HG03575 (cell line): Measurements from ENCODE around the gene MRPS23.

Experiments
- ATAC-seq: cut with Tn5 transposase; IDR thresholded peaks from one replicate; pipeline ENCODE4 v1.9.1; 2021; ENCODE audit not compliant: unreplicated experiment, insufficient number of reproducible peaks, low FRiP score; ENCODE audit errors: extremely low read depth

Gene MRPS23

DNA sequence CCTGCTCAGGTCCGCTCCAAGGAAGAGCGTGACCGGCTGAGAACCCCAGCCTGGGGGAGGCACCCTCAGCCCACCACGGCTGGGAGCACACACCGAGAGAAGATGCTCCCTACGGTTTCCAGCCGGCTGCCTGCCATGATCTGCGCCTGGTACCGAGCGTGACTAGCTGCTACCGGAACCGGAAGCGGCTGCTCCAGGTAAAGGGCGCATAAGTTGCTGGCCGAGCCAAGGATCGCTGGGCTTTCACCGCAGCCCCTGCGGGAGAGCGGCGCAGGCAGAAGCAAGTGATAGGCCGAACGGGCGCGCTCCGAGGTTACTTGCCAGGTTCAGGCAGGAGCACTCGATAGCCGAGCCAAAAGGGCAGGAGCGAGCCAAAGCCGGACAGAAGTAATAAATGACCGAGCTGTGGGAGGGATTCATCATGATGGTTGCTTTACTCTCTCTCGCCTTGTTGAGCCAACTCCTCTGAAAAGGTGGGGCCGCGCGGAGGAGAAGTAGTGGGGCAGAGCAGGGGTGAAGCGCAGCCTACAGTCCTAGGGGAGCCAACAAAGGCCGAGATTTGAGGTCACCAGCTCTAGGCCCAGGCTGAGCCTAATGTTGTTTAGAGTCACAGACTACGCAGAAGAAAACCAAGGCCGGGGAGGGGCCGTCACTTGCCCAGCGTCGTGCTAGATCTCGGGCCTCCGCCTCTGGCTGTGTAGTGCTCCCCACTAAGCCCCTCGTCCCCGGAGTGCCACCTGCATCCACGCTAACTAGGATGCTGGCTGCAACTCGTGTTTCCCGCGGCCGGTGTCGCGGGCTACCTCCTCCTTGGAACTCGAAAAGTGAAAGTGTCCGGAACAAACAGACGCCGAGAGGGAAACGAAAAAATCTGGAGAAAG lies at the start of gene MRPS23:
MRPS23 (minus strand) TSS at position 171 of the 881 bp plus-strand sequence; CDS start at position 137, 34 bp downstream.
- peak; percentile 77 for ATAC-seq

DNA sequence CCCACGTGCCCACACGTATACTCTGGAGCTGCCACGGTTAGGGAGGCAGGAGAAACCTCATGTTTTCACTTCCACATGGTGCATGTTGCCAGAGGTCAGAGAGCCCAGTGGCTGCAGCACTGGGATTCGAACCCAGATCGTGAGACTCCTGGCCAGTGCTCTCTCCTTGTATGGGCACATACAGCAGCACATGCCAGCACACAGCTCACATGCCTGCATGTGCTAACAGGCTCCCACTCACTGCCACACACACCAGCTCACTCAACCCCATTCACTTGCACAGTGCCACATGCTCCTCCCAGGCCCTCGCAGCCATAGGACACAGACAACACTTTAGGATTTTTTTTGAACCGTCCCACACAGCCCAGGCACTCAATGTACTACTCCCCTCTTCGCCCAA lies 49.5 kb upstream of the MRPS23 start:
- no peak for ATAC-seq

DNA sequence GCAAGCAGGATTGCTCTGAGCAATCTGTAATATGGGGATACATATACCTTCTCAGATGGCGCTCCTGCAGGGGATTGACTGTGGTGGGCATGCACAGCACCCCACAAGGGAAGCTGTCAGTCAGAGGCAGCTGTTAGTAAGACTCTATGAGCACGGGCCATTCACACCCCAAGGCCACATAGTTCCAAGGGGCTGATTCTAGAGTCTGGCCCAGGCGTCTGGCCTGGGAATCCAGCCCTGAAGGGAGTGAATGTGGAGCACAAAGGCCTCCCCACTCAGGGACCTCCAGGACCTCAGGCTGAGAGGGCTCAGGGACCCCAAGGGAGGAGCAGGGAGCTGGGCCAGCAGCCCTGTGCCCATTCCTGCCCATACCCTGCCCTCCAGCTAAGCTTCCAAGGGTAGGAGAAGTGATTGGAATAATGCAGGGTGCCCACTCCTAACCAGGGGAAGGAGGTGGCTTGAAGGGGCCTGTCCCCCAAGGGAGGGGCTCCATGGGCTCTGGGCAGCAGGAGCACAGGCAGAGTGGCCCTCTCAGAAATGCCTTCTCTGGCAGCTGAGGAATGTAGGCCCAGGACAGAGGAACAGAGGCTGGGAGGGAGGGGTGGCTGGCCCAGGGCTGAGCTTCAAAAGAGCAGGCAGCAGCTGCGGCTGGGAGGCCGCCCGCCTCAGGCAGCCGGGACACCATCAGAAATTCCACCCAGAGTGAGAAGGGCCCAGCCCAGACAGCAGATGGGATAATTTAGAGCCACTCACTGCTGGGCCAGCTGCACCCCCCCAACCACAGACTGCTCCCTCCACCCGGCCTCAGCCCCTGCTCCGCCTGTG lies 48.9 kb upstream of the MRPS23 start:
- no peak for ATAC-seq

DNA sequence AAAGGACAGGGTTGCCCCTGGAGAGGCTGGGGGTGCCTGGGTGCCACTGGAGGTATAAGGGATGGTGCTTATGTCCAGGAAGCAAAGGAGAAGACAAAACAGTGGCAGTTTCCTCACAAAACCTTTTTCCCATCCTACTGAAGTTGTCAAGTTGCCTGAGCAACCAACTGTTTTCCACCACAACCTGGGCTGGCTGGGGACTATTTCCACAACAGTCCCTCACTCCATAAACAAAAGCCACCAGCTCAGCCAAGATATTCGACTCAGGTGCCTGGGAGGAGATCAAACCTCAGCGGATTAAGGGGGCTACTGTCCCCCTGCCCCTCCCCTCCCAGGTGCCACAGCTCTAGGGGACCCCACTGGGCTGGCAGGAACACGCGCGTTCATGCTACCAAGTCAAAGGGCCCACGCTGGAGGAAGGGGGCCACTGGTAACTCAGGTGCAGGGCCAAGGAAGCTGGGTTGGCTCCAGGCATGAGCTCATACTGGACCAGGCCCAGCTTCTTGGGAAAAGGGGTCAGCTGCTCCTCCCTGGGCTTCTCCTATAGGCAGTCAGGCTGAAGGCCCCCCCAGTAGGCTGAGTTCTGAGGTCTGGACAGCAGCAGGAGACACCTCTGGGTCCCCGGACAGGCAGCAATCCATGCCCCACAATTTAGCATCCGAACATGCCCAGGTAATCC lies 45.7 kb upstream of the MRPS23 start:
- no peak for ATAC-seq

- no peak for ATAC-seq
Measured at GRCh38 chr17:57894848-57895247, 45.0 kb upstream of the MRPS23 start.

DNA sequence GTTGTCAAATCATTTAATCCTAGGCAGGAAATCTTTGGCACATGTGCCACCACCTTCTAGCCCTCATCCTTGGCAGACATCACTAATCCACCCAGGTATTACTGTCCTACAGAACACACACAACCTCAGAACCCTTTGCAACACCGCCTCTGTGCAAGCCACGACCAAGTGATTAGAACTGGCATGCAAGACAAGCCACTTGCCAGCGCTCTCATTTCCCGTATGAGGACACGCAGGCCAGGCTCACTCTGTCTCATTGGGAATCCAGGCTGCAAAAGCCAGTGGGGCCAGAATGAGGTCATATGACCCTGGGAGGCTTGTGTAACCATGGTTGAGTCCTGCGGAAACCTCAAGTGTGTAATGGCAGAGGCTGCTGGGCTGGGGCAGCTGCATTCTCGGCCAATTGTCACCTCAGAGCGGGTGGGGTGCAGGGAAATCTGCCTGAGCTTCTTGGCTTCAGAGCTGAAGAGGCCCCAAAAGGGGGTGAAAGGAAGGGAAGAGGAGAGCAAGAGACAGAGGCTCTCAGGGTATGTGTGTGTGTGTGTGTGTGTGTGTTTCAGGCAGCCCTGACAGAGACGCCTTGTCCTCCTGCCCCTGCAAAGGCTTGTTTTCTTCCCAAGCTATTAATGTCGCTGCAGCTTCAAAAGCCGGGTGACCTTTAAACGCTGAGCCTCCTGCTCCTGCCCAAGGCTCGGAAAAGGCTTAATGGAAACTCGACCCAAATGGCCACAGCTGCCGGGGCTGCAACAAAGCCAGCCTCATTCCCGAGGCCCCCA lies 43.2 kb upstream of the MRPS23 start:
- ATAC-seq: no peak

GRCh38 chr17:57892146-57892819 lies 42.4 kb upstream of the MRPS23 start:
- no peak for ATAC-seq

DNA sequence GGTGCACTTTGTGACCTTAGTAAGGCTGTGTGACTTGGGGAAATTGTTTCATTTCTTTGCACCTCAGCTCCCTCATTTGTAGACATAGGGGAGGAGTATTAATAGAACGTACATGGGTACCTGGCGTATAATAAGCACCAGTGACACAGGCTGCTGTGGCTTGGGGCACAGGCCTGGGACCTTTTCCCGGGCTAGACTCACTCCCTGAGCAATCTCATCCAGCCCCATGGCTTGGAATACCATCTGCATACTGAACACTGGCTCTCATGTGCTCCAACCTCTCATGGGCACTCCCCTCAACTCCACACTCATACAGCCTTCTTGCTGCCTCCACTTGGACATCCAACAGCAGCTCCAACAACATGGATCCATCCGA lies 41.0 kb upstream of the MRPS23 start:
- no peak for ATAC-seq

DNA sequence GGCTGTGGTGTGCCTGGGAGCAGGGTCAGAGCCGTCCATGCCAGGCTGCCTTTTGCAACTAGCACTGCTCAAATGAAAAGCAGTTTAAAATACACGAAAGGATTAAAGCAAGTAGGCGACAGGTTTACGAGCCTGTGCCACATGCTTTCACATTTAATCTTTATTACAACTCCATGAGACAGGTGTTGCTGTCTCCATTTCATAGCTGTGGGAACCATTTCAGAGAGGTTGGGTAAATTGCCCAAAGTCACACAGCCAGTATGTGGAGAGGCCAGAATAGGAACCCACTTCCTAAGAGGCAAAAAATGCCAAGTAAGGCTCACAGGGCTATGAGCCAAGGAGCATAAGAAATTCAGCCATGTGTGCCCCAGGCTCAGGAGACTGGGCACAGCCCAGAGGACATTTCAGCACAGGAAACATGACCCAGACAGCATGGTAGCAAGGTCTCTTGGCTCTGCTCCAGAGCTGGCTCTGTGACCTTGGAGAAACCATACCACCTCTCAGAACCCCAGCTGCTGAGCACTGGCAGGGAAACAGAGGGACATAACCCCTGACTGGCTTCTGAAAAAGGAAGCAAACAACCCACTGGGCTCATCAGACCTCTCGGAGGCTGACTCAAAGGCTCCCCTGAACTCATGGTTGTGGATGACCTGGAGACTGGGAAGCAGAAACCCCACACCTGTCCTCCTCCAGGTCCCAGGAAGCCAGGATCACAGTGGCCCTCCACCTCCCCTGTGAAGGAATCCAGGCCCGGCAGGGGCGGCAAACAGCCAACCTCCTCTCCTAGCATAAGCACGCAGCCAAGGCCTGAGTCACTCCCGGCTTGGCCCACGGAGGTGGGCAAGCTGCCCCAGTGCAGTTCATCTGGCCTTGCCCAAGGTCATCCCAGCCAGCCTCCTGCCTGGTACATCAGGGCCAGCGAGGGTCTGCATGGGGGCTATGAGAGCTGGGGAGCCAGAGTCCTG lies 40.3 kb upstream of the MRPS23 start:
- no peak for ATAC-seq

- ATAC-seq: no peak
Measured at GRCh38 chr17:57889252-57889651, 39.4 kb upstream of the MRPS23 start.

- no peak for ATAC-seq
Measured at GRCh38 chr17:57888311-57889216, 38.7 kb upstream of the MRPS23 start.

- no peak for ATAC-seq
Measured at GRCh38 chr17:57887161-57887560, 37.3 kb upstream of the MRPS23 start.

DNA sequence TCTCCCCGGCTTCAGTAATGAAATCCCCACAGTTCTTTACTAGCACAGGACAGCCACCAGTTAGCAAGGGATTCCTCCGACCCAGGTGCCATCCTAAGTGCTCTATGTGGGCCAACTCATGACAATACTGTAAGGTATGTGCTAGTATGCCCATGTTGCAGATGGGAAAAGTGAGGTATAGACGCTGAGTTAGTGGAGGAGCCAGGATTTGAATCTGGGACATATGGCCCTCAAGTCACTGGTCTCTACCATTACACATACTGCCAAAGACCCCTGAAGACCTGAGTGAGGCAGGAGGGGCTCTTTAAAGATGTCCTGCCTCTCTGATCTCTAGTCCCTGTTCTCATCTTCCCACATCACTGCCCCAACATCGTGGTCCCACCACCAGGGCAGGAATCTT lies 36.2 kb upstream of the MRPS23 start:
- ATAC-seq: no peak

DNA sequence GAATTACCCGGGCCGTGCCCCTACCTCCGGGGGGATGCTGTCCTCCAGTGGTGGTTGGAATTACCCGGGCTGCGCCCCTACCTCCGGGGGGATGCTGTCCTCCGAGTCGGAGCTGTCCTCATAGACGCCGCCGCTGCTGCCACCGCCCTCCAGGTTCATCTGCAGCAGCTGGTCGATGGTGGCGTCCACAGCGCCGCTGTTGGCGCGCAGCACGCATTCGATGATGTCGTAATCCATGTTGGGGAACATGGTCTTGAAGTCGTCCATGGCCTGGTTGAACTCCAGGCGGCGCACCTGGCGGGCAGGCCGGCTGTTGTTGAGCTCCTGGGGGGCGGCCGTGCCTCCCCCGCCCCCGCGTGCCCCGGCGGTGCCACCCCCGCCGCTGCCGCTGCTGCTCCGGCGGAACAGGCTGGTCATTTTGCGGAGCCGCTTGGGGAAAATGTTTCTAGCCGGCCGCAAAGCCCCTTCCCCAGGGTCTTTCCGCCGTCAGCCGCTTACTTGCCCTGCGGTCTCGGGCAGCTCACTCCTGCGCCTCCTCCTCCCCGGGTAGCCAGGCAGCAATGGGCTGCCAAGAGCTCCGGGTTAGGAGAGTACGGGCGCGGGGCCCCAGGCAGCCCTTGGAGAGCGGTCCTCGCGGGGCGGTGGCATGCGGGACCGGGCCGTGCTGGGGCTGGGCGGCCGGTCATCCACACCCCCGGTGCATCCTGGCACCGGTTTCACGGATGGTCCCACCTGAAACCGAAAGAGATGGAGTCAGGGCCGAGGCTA lies 35.5 kb upstream of the MRPS23 start:
- ATAC-seq: no peak

DNA sequence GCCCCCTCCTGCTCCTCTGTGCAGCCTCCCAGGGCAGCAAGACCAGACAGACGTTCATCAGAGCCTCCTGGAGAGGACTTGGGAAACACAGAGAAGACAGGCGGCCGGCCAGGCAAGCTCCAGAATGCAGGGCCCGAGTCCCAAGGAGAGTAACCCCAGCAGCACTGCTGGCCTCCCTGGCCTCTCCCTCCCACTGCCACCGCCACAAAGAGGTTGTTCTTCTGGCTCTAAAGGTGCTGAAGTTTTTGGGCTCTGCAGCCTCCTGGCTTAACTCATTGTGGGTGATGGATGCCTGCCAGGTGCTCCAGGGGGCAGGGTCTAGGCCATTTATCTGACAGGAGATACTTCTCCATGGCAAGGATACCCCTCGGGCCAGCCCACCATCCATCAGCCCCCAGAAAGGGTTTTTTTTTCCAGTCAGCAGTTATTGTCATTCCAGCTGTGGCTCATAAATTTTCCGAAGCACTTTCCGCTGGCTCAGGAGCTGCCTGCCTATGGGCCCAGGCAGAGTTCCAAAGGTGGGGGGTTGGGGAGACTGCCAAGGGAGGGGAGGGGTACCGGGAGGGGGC lies 32.0 kb upstream of the MRPS23 start:
- ATAC-seq: no peak
